ENCODE results near the gene NCKAP5L.

- TF ChIP-seq CTCF (IDR thresholded peaks at IDR 0.05; ENCODE audit: low read length) (peak; percentile 71), EZH2phosphoT487 (IDR thresholded peaks at IDR 0.05; ENCODE audit: low read length) (no peak)
Measured at GRCh38 chr12:49763006-49763591, 65.1 kb downstream of the NCKAP5L start.

Measured in MM.1S (cell line).